Anterior cingulate cortex (tissue), 58 donors: Measurements from ENCODE around the gene RESP18.
"Not testable (repeated sequence)": the region's sequence is repeated elsewhere in the genome, so short reads cannot be mapped to it uniquely, and the experiment has no call there.

Experiments
- DNase-seq, 58 donors: peaks; one replicate each; lab custom pipeline; 2025; lab: John Stamatoyannopoulos, UW

The RESP18 gene

DNA sequence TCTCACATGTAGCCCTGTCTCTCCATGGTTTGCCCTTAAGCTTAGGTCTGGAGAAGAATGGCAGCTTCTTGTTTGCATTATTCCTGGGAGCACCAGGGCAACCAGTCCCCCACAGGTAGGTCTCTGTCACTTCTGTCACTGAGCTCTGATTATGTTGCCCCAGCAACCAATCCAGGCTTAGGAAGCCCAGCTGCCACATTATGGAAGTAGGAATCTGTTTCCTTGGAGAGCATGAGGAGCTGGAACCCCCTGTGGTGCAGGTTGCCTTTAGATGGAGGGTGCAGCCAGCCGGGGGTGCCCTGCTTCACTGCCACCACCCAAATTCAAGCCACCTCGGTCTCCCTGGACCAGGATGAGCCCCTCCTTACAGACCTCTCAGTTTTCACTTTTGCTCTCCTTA lies 4.8 kb downstream of the RESP18 start:
- DNase-seq = no peak

DNA sequence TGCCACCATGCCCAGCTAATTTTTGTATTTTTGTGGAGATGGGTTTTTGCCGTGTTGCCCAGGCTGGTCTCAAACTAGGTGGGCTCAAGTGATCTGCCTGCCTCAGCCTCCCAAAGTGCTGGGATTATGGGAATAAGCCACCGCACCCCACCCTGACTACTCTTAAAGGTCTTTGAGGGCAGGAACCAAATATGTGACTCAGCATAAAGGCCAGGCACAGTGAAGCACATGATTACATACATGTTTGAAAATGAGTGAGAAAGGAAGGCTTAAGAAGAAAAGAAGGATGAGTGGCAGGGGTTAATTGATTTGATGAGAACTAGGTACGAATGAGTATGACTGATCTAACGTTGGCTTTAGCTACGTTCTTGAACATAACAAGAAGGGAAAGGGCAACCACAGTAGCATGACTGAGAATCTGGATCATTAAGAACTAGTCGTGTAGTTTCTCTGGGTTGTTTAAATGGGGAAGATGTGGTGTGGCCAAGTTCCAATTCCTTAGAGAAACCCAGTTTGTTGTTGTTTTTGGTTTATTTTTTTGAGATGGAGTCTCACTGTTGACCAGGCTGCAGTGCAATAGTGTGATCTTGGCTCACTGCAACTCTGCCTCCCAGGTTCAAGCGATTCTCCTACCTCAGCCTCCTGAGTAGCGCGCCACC lies 6.8 kb downstream of the RESP18 start:
- no peak for DNase-seq

GRCh38 chr2:219325136-219325535 lies 7.4 kb downstream of the RESP18 start:
- no peak for DNase-seq

DNA sequence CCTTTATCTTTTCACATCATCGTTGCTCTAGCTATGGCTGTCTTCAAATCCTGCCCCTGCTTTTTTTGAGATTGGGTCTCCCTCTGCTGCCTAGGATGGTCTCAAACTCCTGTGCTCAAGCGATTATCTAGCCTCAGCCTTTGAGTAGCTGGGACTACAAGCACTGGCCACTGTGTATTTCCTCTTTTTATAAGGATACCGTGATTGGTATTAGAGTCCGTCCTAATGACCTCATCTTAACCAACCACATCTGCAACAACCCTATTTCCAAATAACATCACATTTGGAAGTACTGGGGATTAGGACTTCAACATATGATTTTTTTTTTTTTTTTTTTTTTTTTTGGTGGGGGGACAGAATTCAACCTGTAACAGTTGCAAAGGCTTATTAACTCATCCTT lies 9.1 kb downstream of the RESP18 start:
- DNase-seq = no peak

DNA sequence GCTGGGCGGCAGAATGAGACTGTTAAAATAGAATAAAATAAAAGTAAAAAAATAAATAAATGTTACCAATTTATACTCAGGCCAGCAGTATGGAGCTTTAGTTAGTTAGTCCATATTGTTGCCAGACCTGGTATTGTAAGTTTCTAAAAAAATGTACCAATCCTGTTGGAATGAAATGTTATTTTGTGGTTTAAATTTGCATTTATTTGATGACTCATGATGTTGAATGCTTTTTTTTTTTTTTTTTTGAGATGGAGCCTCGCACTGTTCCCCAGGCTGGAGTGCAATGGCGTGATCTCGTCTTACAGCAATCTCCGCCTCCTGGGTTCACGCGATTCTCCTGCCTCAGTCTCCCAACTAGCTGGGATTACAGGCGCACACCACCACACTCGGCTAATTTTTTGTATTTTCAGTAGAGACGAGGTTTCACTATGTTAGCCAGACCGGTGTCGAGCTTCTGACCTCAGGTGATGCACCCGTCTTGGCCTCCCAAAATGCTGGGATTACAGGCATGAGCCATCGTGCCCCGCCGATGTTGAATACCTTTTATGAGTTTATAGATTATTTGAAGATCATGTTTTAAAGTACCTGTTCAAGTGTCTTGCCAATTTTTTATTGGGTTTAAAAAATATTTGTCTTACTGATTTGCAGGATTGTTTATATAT lies 17.6 kb downstream of the RESP18 start:
- DNase-seq = no peak

- not testable (repeated sequence) for DNase-seq
Measured at GRCh38 chr2:219312683-219313263, 19.8 kb downstream of the RESP18 start.

DNA sequence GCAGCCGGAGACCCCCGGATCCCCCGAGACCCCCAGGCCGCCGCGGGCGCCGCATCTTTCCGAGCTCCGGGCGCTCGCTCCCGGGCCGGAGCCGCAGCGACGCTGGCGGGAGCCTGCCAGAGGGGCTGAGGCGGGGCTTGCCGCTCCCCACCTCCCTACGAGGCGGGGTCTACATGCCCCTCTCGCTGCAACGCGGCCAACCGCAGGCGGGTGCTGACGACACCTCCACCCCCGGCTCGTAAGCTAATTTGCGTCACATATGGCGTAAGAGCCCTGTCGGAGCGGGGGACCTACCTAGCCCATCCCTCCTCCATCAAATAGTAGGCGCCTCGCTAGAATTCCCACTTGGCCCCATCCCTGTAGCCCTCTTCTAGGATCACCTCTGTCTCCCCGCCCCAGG lies 23.3 kb downstream of the RESP18 start, which contains the start of gene PTPRN:
Gene PTPRN, minus strand, starts transcription at position 124 of the 400 bp plus-strand sequence. Its CDS starts 69 bp downstream, at position 55.
- DNase-seq = peak in 38 of 58 donors; percentile 15 to 88 (median 65)

DNA sequence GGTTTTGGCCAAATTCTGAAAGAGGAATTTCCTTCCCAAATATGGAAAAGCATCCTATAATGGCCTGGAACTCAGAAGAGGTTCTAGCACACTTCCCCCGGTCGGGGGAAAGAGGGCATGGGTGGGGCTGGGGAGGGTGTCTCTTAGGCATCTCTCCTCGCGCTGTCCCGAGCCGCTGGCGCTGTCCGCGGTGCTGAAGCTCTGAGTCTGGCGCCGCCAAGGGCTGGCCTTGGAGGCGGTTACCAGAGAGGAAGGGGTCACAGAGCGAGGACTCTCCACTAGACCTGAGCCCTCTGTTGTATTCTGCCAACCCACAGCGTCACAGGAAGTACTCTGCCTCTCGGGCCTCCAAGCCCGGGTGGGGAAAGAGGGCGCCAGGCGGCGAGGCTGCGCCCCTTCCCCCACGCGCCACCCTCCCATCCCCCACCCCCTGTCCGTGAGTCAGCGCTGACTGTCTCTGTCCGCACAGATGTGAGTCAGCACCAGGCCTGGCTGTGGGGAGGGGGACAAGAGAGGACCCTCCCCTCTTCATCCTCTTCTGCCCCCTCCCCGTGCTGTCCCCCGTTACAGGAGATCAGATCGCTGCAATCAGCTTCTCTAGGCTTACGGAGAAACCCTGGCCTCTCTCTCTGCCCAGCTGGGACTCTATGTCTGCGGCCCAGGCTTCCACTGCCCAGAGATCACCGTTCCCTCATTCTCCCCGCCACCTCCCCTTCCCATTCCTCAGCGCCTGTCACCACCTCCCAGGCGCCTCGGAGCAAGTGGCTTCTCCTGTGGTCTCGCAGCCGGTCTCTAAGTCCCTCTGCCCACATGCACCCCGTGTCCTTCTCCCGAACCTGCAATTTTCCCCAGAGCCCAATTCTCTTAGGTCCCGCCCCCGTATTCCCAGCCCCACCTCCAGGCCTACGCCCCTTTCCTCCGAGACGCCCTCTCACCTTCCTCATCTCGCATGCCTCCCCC lies 24.1 kb downstream of the RESP18 start:
- peak in 25 of 58 donors; percentile 26 to 66 (median 35) for DNase-seq

DNA sequence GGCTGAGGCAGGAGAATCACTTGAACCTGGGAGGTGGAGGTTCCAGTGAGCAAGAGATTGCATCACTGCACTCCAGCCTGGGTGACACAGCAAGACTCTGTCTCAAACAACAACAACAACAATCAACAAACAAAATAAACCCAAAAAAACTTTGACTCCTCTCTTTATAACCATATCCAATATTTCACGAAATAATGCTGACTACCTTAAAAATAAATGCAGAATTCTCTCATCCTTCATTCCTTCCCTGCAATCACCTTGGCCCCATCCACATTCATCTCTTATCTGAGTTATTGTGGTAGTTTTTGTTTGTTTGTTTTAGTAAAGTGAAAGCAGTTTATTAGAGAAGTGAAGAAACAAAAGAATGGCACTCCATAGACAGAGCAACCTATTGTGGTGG lies 26.5 kb downstream of the RESP18 start:
- DNase-seq = no peak

DNA sequence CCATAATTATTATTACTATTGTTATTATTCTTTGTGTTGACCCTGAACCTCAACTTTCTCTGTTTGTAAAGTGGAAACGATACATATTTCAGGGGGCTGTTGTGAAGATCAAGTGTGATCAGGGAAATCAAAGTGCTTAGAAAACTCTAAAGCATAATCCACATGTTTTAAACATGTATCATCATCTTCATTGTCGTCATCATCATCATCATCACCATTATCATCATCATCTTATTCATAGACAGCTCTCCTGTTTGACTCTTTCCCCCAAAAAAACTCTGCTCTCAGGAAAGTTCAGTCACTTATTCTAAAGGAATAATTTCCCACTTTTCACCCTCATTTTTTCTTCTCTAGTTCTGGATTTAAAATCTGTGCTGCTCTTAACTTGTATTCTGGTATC lies 28.3 kb downstream of the RESP18 start:
- DNase-seq = no peak

GRCh38 chr2:219302412-219302968 lies 30.1 kb downstream of the RESP18 start:
- no peak for DNase-seq

DNA sequence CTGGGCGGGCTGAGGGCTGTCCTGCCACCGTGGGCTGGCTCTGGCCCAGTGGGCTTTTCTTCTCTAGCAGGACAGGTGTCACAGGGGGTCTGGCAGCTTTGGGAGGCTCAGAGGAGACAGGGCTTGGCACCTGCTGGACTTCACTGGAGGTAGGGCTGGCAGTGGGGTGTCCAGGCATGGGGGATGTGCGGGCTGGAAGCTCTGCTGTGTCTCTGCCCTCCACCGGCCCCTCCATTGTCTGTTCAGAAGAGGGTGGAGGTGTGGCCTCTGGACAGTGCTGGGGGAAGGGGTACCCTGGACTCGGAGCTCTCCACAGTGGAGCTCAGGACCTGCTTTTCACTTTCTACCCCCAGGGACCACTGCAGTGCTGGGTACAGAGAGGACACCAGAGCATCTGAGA lies 32.5 kb downstream of the RESP18 start:
- DNase-seq = no peak

DNA sequence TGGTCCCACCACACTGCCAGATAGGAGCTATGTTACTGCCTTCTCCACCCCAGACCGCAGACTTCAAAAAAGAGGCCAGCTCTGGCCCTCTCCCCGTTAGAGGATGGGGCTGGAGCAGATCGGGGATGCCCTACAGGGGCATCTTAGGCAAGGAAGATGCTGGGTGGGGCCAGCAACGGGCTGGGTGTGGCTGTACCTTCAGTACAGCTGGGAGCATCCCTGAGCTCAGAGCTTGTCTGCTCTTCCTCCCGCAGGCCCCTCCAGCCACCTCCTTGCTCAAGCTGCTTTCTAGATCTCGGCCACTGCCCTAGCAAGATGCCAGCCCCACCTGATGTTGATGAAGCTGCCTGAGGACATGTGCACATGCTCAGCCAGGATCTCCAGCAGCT lies 33.2 kb downstream of the RESP18 start:
- no peak for DNase-seq

- DNase-seq = peak in 54 of 58 donors; percentile 30 to 92 (median 76)
Measured at GRCh38 chr2:219298759-219299371, 33.7 kb downstream of the RESP18 start.

DNA sequence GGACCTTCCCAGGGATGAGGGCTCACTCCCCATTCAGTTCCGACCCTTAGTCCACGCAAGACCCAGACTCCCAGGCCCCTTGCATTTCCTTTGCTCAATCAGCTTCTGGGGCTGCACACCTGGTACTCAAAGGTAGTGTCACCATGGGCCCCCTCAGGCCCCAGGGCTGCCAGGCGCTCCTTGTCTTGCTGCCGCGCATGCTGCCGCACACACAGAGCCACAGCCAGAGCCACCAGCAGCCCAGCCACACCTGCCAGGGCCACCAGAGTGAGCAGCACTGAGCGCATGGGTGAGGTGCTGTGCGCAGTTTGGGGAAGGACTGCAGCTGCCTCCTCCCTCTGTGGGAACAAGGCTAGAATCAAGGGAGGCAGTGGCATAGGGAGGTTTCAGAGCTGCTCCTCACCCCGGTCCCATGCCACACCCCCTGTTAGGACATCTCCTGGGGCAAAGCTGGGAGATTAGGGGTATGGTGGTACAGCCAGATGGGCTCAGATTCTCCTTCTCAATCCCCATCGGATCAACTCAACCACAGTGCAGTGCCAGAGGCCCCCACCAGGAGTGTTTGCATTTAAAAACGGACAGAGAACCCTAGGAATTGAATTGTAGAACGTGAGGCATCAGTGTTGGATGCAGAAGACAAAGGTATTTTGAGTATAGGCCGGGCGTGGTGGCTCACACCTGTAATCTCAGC lies 34.6 kb downstream of the RESP18 start:
- no peak for DNase-seq

- no peak for DNase-seq
Measured at GRCh38 chr2:219296631-219297391, 35.7 kb downstream of the RESP18 start.

- DNase-seq = no peak
Measured at GRCh38 chr2:219296142-219296541, 36.4 kb downstream of the RESP18 start.
